8988T (cell line): ENCODE measurements around the gene EP300.
"Not testable (repeated sequence)": the region's sequence is repeated elsewhere in the genome, so short reads cannot be mapped to it uniquely, and the experiment has no call there.

Experiments
- DNase-seq: peaks from one replicate; pipeline ENCODE4 v3.0.0; 2011

Gene EP300

GRCh38 chr22:41092023-41092817 is at the start of gene EP300:
Gene EP300 (plus strand): TSS chr22:41092592. CDS start chr22:41093005, 413 bp downstream.
- DNase-seq = peak; percentile 61

- no peak for DNase-seq
Observed at GRCh38 chr22:41043722-41044121, 48.7 kb upstream of the EP300 start.

- DNase-seq = not testable (repeated sequence)
Observed at GRCh38 chr22:41045575-41045974, 46.8 kb upstream of the EP300 start.

GRCh38 chr22:41047801-41048211 is 44.6 kb upstream of the EP300 start:
- DNase-seq = no peak

- not testable (repeated sequence) for DNase-seq
Observed at GRCh38 chr22:41048345-41048744, 44.0 kb upstream of the EP300 start.

- no peak for DNase-seq
Observed at GRCh38 chr22:41048791-41049717, 43.3 kb upstream of the EP300 start.

- not testable (repeated sequence) for DNase-seq
Observed at GRCh38 chr22:41049795-41050194, 42.6 kb upstream of the EP300 start.

GRCh38 chr22:41050883-41051282 is 41.5 kb upstream of the EP300 start:
- DNase-seq = no peak

GRCh38 chr22:41052661-41053490 is 39.5 kb upstream of the EP300 start:
- no peak for DNase-seq

GRCh38 chr22:41057076-41057475 is 35.3 kb upstream of the EP300 start:
- no peak for DNase-seq

- DNase-seq = no peak
Observed at GRCh38 chr22:41062146-41062545, 30.2 kb upstream of the EP300 start.

GRCh38 chr22:41064326-41064725 is 28.1 kb upstream of the EP300 start:
- DNase-seq = not testable (repeated sequence)

GRCh38 chr22:41066341-41066740 is 26.1 kb upstream of the EP300 start:
- not testable (repeated sequence) for DNase-seq

- not testable (repeated sequence) for DNase-seq
Observed at GRCh38 chr22:41067968-41068367, 24.4 kb upstream of the EP300 start.

- DNase-seq = no peak
Observed at GRCh38 chr22:41070665-41071331, 21.6 kb upstream of the EP300 start.

GRCh38 chr22:41074061-41074460 is 18.3 kb upstream of the EP300 start:
- no peak for DNase-seq

- no peak for DNase-seq
Observed at GRCh38 chr22:41074466-41074865, 17.9 kb upstream of the EP300 start.

- no peak for DNase-seq
Observed at GRCh38 chr22:41074941-41075710, 17.3 kb upstream of the EP300 start.

- no peak for DNase-seq
Observed at GRCh38 chr22:41075946-41076345, 16.4 kb upstream of the EP300 start.

- DNase-seq = no peak
Observed at GRCh38 chr22:41076857-41077256, 15.5 kb upstream of the EP300 start.

GRCh38 chr22:41078931-41079330 is 13.5 kb upstream of the EP300 start:
- DNase-seq = no peak
